ENCODE data around the gene CST1.
"Not testable (repeated sequence)": the region's sequence is repeated elsewhere in the genome, so short reads cannot be mapped to it uniquely, and the experiment has no call there.

The CST1 gene

DNA sequence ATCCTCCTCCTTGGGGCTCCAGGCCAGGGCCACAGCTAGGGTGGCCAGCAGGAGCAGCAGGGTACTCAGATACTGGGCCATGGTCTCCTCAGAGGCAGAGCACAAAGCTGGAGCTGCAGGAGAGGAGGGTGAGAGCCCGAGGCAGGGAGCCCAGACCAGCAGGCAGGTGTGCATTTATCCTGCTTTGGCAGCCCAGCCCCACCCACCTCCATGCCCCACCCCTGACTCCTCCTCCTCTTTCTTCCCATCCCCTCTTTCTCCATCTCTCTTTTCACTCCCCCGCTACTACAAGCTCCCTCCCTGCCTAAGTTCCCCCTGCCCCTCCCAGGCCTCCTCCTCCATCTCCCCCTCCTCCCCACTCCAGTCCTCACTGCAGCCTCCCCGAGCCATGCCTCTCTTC, at the start of gene CST1:
Gene CST1 (minus strand): TSS at position 150 of the 400 bp plus-strand sequence. CDS start 69 bp downstream, at position 81.
- not testable (repeated sequence) for DNase-seq

- DNase-seq: peak; percentile 40
Observed at GRCh38 chr20:23799216-23799847, 48.6 kb upstream of the CST1 start.

DNA sequence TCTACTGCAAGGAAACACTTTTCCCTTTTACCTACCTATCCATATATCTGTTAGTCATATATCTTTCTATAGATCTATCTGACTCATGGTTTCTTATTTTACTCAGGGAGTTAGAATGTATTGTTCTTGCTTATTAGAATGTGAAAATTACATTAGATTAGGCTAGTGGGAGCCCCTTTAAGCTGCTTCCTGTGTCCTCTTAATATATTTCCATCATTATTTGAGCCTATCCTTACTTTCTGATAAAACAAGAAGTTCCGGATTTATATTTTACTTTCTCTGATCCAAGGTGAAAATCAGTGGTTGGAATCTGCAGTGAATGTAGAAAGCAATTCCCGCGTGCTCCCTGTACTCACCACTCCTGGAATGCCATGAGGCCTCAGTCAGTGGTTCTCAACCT, 44.8 kb upstream of the CST1 start:
- DNase-seq: no peak

- no peak for DNase-seq
Observed at GRCh38 chr20:23794841-23795240, 44.1 kb upstream of the CST1 start.

GRCh38 chr20:23794065-23794464, 43.3 kb upstream of the CST1 start:
- DNase-seq: no peak

DNA sequence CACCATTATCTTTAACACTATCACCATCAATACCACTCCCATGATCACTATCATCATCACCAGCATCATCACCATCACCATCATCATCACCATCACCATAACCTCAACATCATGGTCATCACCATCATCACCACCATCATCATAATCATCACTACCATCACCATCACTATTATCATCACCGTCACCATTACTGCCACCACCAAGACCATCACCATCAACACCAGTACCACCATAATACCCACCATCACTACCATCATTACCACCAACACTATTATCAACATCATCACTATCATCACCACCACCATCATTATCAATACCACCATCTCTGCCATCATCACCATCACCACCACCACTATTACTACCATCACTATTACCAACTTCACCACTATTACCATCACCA, 32.7 kb upstream of the CST1 start:
- no peak for DNase-seq

DNA sequence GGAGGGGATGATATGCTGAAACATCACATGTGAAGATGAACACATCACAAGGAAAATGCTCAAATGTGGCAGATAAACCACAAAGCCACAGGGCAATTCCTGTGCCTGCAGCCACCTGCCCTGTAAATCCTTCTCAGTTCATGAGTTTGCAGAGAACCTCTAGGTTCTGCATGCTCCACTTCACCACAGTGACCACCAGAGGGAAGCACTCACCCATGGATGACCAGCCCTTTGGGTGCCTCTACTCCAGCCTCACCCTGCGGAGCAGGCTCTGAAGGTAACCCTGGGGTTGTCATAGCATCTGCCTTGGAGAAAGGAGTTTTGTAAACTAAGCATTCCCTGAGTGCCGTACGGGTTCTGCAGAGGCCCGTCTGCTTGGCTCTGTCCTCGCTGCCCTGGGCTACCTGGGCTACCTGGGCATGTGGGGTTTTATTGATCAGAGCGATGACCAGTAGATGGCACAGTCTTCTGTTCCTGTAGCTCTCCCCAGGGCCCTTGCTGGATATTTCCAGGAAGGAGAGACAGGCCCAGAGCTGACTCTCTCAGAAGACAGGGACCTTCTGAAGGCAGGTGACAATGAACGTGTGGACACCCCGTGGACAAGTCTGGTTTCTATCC, 31.7 kb upstream of the CST1 start:
- peak; percentile 12 for DNase-seq

- DNase-seq: not testable (repeated sequence)
Observed at GRCh38 chr20:23778676-23779075, 27.9 kb upstream of the CST1 start.

DNA sequence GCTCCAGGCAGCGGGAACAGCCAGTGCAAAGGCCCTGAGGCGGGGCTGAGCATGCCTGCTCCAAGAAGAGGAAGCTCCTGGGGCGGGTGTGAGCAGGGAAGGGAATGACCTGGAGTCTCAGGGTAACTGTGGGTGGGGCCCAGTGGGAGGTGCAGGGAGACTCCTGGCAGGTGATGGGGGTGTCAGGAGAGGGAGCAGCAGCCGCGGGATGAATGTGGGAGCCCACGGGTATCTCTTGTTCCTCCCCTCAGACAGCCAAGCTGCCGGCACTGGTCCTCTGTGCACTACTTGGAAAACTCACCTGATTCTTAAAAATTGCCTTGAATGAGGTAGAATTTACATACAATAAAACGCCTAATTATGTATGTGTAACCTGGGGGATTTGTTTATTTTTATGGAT, 26.6 kb upstream of the CST1 start:
- not testable (repeated sequence) for DNase-seq

DNA sequence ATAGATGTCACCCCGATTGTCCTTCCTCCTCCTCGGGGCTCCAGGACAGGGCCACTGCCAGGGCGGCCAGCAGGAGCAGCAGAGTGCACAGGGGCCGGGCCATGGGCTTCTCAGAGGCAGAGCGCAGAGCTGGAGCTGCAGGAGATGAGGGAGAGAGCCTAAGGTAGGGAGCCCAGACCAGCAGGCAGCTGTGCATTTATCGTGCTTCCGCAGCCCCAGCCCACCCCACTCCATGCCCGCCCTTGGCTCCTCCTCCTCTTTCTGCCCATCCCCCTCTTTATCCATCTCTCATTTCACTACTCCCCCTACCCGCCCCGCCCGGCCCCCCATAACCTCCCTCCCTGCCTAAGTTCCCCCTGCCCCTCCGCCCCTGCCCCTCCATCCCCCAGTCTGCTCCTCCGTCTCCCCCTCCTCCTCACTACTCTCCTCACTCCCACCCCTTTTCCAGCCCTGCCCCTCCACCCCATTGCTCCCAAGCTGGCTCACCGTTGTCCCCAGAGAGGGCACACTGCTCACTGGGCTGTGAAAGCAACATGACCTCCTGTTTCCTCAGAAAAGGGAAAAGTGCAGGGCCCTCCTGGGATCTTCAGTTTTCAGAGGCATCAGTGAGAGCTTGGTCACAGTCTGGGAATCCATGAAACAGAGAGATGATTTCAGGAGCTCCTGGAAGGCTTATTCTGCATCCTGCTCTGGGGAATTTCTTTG, 25.5 kb upstream of the CST1 start:
- no peak for DNase-seq

DNA sequence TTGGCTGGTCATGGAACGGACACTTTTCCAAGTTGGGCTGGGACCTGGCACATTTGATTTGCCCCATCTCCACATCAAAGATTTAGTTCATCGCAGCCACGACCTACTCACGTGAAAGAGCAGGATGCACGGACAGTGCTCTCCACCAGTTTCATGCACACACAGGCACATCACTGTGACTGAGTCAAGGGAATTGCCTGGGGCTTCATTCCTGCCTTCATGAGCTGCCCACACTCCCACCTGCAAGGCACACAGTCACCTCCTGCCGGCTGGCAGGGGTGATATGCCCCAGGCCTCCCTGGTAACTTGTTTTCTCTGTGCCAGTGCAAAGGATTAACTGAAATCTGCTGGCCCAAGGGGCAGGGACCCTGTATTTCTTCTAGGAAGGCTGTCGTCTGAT, 23.3 kb upstream of the CST1 start:
- DNase-seq: no peak

DNA sequence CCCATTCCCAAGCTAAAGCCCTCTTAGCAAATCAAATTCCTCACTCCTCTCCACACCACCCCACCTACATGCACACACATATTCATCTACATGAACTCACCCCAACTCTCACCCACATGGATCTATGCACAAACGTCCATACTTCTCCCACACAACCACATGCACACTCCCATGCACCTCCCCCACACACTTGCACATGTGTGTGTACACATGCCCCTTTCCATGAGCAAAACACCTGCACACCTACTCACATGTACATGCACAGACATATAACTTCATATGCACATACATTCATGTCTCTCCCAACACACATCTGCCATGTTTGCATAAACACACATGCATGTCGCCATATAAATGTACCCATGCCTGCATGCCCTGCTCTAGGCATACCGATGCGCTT, 22.8 kb upstream of the CST1 start:
- no peak for DNase-seq

DNA sequence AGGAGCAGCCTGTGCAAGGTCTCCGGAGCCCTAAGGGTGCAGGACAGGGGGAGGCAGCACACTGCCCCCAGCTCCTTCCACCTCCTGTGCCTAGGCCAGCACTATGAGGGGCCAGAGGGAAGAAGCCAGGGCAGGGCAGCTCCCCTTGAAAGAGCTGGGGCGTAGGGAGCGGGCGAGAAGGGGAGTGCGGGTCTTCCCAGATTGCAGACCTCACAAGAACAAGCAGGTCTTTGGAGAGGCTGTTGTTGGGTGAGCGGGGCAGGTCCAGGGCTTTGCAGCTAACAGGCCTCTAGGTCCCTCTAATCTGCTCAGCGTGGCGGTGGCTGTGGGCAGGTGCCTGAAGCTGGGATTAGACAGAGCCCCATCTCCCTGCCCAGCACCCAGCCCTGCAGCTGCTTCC, 22.4 kb upstream of the CST1 start:
- no peak for DNase-seq

- no peak for DNase-seq
Observed at GRCh38 chr20:23772074-23772473, 21.3 kb upstream of the CST1 start.

- DNase-seq: no peak
Observed at GRCh38 chr20:23770384-23770783, 19.6 kb upstream of the CST1 start.

- DNase-seq: not testable (repeated sequence)
Observed at GRCh38 chr20:23768520-23768919, 17.8 kb upstream of the CST1 start.

- DNase-seq: no peak
Observed at GRCh38 chr20:23766531-23766930, 15.8 kb upstream of the CST1 start.

- DNase-seq: no peak
Observed at GRCh38 chr20:23765578-23765977, 14.8 kb upstream of the CST1 start.

DNA sequence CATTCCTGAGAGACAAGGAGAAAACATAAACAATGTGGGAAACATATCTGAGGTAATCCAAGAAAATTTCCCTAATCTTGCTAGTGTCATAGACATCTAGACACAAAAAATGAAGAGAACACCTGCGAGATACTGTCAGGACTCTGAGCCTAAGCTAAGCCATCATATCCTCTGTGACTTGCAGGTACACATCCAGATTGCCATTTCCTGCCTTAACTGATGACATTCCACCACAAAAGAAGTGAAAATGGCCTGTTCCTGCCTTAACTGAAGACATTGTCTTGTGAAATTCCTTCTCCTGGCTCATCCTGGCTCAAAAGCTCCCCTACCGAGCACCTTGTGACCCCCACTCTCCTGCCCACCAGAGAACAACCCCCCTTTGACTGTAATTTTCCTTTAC, 13.9 kb upstream of the CST1 start:
- not testable (repeated sequence) for DNase-seq

- no peak for DNase-seq
Observed at GRCh38 chr20:23763345-23763744, 12.6 kb upstream of the CST1 start.

DNA sequence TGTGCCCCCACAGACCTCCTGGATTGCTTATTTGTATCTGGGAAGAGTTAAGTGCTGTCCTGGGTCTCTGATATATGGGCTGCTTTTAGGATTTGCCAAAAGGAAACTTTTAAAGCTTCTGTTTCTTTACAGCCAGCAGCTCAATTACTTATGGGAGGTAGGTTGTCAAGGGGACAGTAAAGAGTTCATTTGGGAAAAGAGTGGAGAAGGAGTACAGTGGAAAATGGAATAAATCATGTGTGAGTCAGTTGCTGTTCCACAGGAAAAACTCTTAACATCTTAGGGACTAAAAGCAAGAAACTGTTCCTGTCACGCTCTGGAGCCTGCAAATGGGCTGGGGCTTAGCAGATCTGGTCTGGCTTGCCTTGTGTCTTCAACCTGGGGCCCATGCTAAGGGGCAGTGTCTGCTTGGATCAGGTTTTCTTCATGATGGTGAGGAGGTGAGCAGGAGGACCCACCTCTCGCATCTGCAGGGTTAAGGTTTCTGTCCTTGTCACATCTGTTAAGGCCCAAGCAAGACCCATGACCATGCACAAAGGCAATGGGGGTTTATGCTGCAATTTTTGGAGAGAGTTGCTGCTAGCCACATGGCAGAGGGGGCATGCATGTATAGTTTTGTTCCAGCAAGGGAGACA, 8.7 kb upstream of the CST1 start:
- no peak for DNase-seq

DNA sequence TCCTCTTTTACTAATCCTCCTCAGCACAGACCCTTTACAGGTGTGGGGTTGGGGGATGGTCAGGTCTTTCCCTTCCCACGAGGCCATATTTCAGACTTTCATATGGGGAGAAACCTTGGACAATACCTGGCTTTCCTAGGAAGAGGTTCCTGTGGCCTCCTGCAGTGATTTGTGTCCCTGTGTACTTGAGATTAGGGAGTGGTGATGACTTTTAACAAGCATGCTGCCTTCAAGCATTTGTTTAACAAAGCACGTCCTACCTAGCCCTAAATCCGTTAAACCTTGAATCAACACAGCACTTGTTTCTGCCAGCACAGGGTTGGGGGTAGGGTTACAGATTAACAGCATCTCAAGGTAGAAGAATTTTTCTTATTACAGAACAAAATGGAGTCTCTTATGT, 6.1 kb upstream of the CST1 start:
- DNase-seq: not testable (repeated sequence)

- not testable (repeated sequence) for DNase-seq
Observed at GRCh38 chr20:23755131-23755611, 4.4 kb upstream of the CST1 start.

- no peak for DNase-seq
Observed at GRCh38 chr20:23754731-23755130, 4.0 kb upstream of the CST1 start.
